NCI-H2227 (cell line): ENCODE measurements around the gene GRK2.

ENCODE experiments used
- DNase-seq: peaks from one replicate; lab custom pipeline; 2025; ENCODE audit not compliant: unreplicated experiment; lab: John Stamatoyannopoulos, UW

The GRK2 gene

GRCh38 chr11:67269401-67270255 is 3.4 kb downstream of the GRK2 start:
- no peak for DNase-seq

- DNase-seq = no peak
These were observed 4.3 kb downstream of the GRK2 start for GRCh38 chr11:67270256-67271204.

- DNase-seq = no peak
These were observed 4.9 kb downstream of the GRK2 start for GRCh38 chr11:67271205-67271540.

- peak; percentile 31 for DNase-seq
These were observed 5.4 kb downstream of the GRK2 start for GRCh38 chr11:67271541-67272284.

- no peak for DNase-seq
These were observed 6.3 kb downstream of the GRK2 start for GRCh38 chr11:67272327-67273259.

GRCh38 chr11:67273260-67273990 is 7.2 kb downstream of the GRK2 start:
- no peak for DNase-seq

GRCh38 chr11:67274768-67275605 is 8.7 kb downstream of the GRK2 start:
- no peak for DNase-seq

- no peak for DNase-seq
These were observed 9.5 kb downstream of the GRK2 start for GRCh38 chr11:67275606-67276409.

- no peak for DNase-seq
These were observed 10.5 kb downstream of the GRK2 start for GRCh38 chr11:67276781-67277230.

- peak; percentile 75 for DNase-seq
These were observed 11.1 kb downstream of the GRK2 start for GRCh38 chr11:67277231-67277961.

- DNase-seq = no peak
These were observed 12.1 kb downstream of the GRK2 start for GRCh38 chr11:67278135-67278938.

GRCh38 chr11:67278939-67279588 is 12.8 kb downstream of the GRK2 start:
- DNase-seq = no peak

GRCh38 chr11:67279589-67280340 is 13.5 kb downstream of the GRK2 start:
- DNase-seq = no peak

GRCh38 chr11:67280341-67280787 is 14.1 kb downstream of the GRK2 start:
- no peak for DNase-seq
